Activated CD8-positive, alpha-beta memory T cell treated with anti-CD3 and anti-CD28 coated beads, Interleukin-2, amount 50 U/mL, for 24 hours (primary cell): ENCODE results near the gene GSX1.

Experiments used
- DNase-seq: peaks from one replicate; pipeline ENCODE4 v3.0.0-alpha.2; 2020; ENCODE audit errors: extremely low read depth

Gene GSX1

GRCh38 chr13:27833206-27833605 lies 40.9 kb downstream of the GSX1 start:
- no peak for DNase-seq

- DNase-seq = no peak
These were observed 41.8 kb downstream of the GSX1 start for GRCh38 chr13:27834095-27834494.

- no peak for DNase-seq
These were observed 43.5 kb downstream of the GSX1 start for GRCh38 chr13:27835799-27836198.

GRCh38 chr13:27839809-27840467 lies 47.7 kb downstream of the GSX1 start:
- DNase-seq = no peak

GRCh38 chr13:27842571-27842970 lies 50.3 kb downstream of the GSX1 start:
- DNase-seq = no peak
